Measurements from ENCODE around the gene TCEANC2.
A peak's percentile ranks its signal among the peaks of the same experiment; 100 is the strongest.

Gene TCEANC2

GRCh38 chr1:54153535-54154439 is 100.4 kb downstream of the TCEANC2 start:
- no peak for TF ChIP-seq CTCF (IDR thresholded peaks at IDR 0.05; ENCODE audit: low read depth, low read length)
- peak; percentile 44 for DNase-seq (ENCODE audit: extremely low read depth, low read depth)
